Calu3 (cell line): ENCODE measurements around the gene NCEH1. TPM values are rescaled to one million over a fixed set of nuclear protein-coding genes. Genes with fewer than 3 reads are reported as not detected.
A peak's percentile ranks its signal among the peaks of the same experiment; 100 is the strongest.

Source experiments
- BruUV-seq: library from RNA; stranded (reverse); fragments of 400-500 nt; replicated peaks from 2 replicates; lab custom pipeline; 2021; lab: Mats Ljungman, UMichigan
- CTCF ChIA-PET: fragments of 300-600 bp; sonication (Branson Sonifier 250); formaldehyde crosslinking; loops from one replicate; lab custom pipeline; 2022; ENCODE audit warnings: antibody characterized with exemption; lab: Charles Lee
- DNase-seq: peaks from one replicate; pipeline ENCODE4 v3.0.0; 2022
- H3K27ac Mint-ChIP-seq: one replicate; pipeline ENCODE4 v1.8.0; 2022; ENCODE audit warnings: mixed read lengths; ENCODE audit not compliant: unreplicated experiment
- H3K27me3 Mint-ChIP-seq: one replicate; pipeline ENCODE4 v1.8.0; 2022; ENCODE audit warnings: mixed read lengths; ENCODE audit not compliant: unreplicated experiment
- H3K36me3 Mint-ChIP-seq: one replicate; pipeline ENCODE4 v1.8.0; 2022; ENCODE audit warnings: mild to moderate bottlenecking, moderate library complexity, mixed read lengths; ENCODE audit not compliant: insufficient read depth, unreplicated experiment
- H3K4me1 Mint-ChIP-seq: one replicate; pipeline ENCODE4 v1.8.0; 2022; ENCODE audit warnings: mild to moderate bottlenecking, low read depth, mixed read lengths; ENCODE audit not compliant: unreplicated experiment
- H3K4me3 Mint-ChIP-seq: one replicate; pipeline ENCODE4 v1.8.0; 2022; ENCODE audit warnings: mild to moderate bottlenecking, low read depth, moderate library complexity, mixed read lengths; ENCODE audit not compliant: unreplicated experiment
- H3K9me3 Mint-ChIP-seq: one replicate; pipeline ENCODE4 v1.8.0; 2022; ENCODE audit warnings: low read depth, mixed read lengths; ENCODE audit not compliant: unreplicated experiment
- CTCF ChIP-seq: fragments of 200-600 bp; IDR thresholded peaks from one replicate; pipeline ENCODE4 v1.8.0; 2022; ENCODE audit warnings: antibody characterized with exemption; ENCODE audit not compliant: unreplicated experiment
- intact Hi-C: fragments of 100-400 bp; cut with micrococcal nuclease; formaldehyde crosslinking; loops from one replicate; pipeline ENCODE4 v1.10.0; 2022; ENCODE audit not compliant: unreplicated experiment
- total RNA-seq: library from RNA; stranded (reverse); gene quantifications from 2 replicates; pipeline ENCODE4 v1.2.3, GENCODE V29; 2022

Gene NCEH1
- total RNA-seq, 1 experiment from 2014 or later, result 163 TPM

DNA sequence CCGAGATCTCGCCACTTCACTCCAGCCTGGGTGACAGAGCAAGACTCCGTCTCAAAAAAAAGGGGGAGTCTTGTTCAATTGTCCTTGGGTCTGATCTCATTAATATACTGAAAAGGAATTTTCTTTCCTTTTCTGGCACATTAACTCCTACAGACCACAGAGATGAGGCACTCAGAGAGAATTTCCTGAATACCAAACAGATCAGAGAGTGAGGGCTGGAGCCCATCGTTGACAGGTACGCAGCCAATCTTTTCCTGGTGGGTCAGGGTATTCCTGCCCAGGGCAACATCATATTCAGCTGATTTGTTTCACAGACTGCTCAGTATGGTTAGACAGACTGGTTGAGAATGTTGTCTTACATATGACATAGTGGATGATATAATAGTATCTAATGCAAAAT is 104.8 kb downstream of the NCEH1 start:
- peak overlapping the region; percentile 60 for H3K27ac Mint-ChIP-seq
- CTCF ChIA-PET, result interaction anchor here (1.1 kb wide), 1 partner anchor 11 kb away, joined by 3 read pairs; no protein-coding TSS in a partner anchor
- BruUV-seq, result no TSS peak
- H3K9me3 Mint-ChIP-seq, result peaks cover 9% of the 10 kb centered on the region
- H3K36me3 Mint-ChIP-seq, result peaks cover 7% of the 10 kb centered on the region
- intact Hi-C loops, result loop anchor here (10.0 kb wide), 1 partner anchor 251 kb away; no protein-coding TSS in a partner anchor
- peaks cover 45% of the 10 kb centered on the region for H3K4me1 Mint-ChIP-seq
- TF ChIP-seq CTCF, result no peak
- no peaks in the 10 kb centered on the region for H3K27me3 Mint-ChIP-seq
- no peak for DNase-seq
- no peak overlapping the region for H3K4me3 Mint-ChIP-seq

GRCh38 chr3:172604895-172605646 is 105.8 kb downstream of the NCEH1 start:
- intact Hi-C loops, result loop anchor here (10.0 kb wide), 1 partner anchor 250 kb away; no protein-coding TSS in a partner anchor
- Mint-ChIP-seq H3K4me1 (peaks cover 55% of the 10 kb centered on the region), H3K9me3 (peaks cover 3% of the 10 kb centered on the region), H3K27me3 (no peaks in the 10 kb centered on the region), H3K36me3 (peaks cover 8% of the 10 kb centered on the region), H3K27ac (peak overlapping the region; percentile 4), H3K4me3 (no peak overlapping the region)
- no peak for DNase-seq
- CTCF ChIA-PET, result interaction anchor here (1.1 kb wide), 1 partner anchor 10 kb away, joined by 3 read pairs; no protein-coding TSS in a partner anchor
- BruUV-seq, result no TSS peak
- TF ChIP-seq CTCF, result no peak

DNA sequence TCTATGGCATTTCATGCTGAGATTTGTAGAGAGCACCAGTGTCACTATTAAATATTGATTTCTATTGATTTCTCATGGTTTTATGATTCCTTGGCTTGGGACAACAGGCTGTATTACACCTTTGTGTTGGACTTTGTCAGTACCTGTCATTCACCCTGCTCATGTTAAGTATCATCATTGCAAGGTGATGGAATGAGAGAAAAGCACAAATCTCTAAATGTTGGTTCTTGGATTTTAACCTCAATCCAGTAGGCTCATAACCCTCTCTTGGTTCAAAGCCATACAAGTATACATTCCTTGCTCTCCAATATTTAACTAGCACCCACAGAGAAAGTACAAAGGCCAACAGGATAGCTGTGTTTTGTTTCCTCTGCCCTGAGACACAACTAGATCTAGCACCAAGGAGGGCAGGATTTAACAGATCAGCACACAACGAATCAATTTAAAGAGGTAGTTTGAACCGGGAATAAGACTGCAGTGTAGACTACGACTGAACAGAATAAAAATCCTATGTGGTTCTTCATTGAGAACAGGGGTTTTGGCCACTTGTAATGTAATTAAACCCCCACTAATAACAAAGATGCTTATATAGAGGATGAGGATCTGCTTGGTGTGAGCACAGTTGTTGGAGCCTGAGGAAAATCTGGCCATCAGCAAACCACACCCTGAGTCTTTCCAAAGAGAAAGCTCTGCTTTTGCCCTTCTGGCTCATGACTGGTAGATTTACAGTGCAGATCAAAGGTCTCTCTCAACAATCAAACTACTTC is 109.6 kb downstream of the NCEH1 start:
- CTCF ChIA-PET, result interaction anchor here (1.0 to 2.3 kb wide), 6 partner anchors 52 to 145 kb away, joined by 3 to 9 read pairs (median 3); partner anchors contain the start of gene NCEH1
- H3K27ac Mint-ChIP-seq, result peak overlapping the region; percentile 52
- H3K27me3 Mint-ChIP-seq, result no peaks in the 10 kb centered on the region
- H3K4me1 Mint-ChIP-seq, result peaks cover 58% of the 10 kb centered on the region
- intact Hi-C loops, result loop anchor here (1.0 to 10.0 kb wide), 3 partner anchors 22 to 246 kb away; no protein-coding TSS in a partner anchor
- peak overlapping the region; percentile 48 for H3K4me3 Mint-ChIP-seq
- BruUV-seq, result no TSS peak
- TF ChIP-seq CTCF, result no peak
- H3K9me3 Mint-ChIP-seq, result no peaks in the 10 kb centered on the region
- H3K36me3 Mint-ChIP-seq, result peaks cover 13% of the 10 kb centered on the region
- DNase-seq, result peak; percentile 40

- H3K27ac Mint-ChIP-seq, result peak overlapping the region; percentile 52
- no peak for TF ChIP-seq CTCF
- H3K4me3 Mint-ChIP-seq, result peak overlapping the region; percentile 48
- no TSS peak for BruUV-seq
- intact Hi-C loops, result loop anchor here (1.0 to 10.0 kb wide), 3 partner anchors 22 to 246 kb away; no protein-coding TSS in a partner anchor
- peaks cover 58% of the 10 kb centered on the region for H3K4me1 Mint-ChIP-seq
- no peaks in the 10 kb centered on the region for H3K9me3 Mint-ChIP-seq
- DNase-seq, result no peak
- peaks cover 19% of the 10 kb centered on the region for H3K36me3 Mint-ChIP-seq
- CTCF ChIA-PET, result interaction anchor here (0.7 to 2.3 kb wide), 6 partner anchors 27 to 124 kb away, joined by 3 to 9 read pairs (median 3); partner anchors contain the start of gene NCEH1
- H3K27me3 Mint-ChIP-seq, result no peaks in the 10 kb centered on the region
Measured at GRCh38 chr3:172600644-172601065, 110.2 kb downstream of the NCEH1 start.
